ENCODE results near the gene IP6K1.

GRCh38 chr3:49831341-49831740 lies 45.0 kb upstream of the IP6K1 start:
- TF ChIP-seq CTCF (conservative IDR thresholded peaks at IDR 0.05; ENCODE audit: low read length) (no peak), EZH2phosphoT487 (IDR thresholded peaks at IDR 0.05; ENCODE audit: borderline replicate concordance) (no peak)

Measured in Loucy (cell line).